ENCODE data around the gene CNGA3.
"Not testable (repeated sequence)": the region's sequence is repeated elsewhere in the genome, so short reads cannot be mapped to it uniquely, and the experiment has no call there.

DNA sequence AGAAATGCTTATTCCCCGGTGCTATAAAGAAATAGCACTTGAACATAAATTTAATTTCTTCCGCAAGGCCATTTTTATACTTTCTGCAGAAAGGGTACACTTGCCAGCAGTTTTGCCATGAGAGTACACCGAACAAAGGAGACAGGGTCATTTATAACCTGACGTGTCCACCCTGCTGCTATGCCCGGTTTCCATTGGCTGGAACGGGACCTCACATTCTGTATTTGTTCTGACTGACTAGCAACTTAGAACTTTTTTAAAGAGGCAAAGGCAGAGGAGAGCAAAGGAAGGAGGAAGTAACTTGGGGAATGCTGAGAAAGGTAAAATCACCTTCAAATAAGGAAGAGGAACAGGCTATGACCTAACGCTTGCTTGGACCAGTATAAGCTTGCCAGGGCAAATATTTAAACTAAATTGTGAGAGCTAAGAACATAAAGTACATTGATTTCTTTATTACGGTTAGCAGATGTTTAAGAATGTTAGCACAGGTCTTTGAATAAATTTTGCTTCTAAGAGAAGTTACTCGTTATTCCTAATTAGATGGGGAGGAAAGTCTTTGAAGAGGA is 39.0 kb upstream of the CNGA3 start:
- not testable (repeated sequence) for TF ChIP-seq POLR2A (IDR thresholded peaks at IDR 0.05)
- TF ChIP-seq, protein P1, sequence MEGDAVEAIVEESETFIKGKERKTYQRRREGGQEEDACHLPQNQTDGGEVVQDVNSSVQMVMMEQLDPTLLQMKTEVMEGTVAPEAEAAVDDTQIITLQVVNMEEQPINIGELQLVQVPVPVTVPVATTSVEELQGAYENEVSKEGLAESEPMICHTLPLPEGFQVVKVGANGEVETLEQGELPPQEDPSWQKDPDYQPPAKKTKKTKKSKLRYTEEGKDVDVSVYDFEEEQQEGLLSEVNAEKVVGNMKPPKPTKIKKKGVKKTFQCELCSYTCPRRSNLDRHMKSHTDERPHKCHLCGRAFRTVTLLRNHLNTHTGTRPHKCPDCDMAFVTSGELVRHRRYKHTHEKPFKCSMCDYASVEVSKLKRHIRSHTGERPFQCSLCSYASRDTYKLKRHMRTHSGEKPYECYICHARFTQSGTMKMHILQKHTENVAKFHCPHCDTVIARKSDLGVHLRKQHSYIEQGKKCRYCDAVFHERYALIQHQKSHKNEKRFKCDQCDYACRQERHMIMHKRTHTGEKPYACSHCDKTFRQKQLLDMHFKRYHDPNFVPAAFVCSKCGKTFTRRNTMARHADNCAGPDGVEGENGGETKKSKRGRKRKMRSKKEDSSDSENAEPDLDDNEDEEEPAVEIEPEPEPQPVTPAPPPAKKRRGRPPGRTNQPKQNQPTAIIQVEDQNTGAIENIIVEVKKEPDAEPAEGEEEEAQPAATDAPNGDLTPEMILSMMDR (IDR thresholded peaks at IDR 0.05 in 4 of 5, conservative IDR thresholded peaks at IDR 0.05 in 1 of 5) = not testable (repeated sequence)

All from gastrocnemius medialis (tissue), 4 donors.